Activated CD4-positive, CD25-positive, alpha-beta regulatory T cell (primary cell): ENCODE measurements around the gene CDS2.
A peak's percentile ranks its signal among the peaks of the same experiment; 100 is the strongest.
"Not testable (repeated sequence)": the region's sequence is repeated elsewhere in the genome, so short reads cannot be mapped to it uniquely, and the experiment has no call there.

Source experiments
- DNase-seq, 4 experiments: peaks; one replicate each; lab custom pipeline; 2025; lab: John Stamatoyannopoulos, UW

Gene CDS2

GRCh38 chr20:5126512-5127203 is at the start of gene CDS2:
Gene CDS2 (plus strand): TSS chr20:5127008. CDS start chr20:5127093, 85 bp downstream.
- DNase-seq: peak; percentile 99 to 100 (median 100)

- no peak for DNase-seq
These were observed 48.9 kb upstream of the CDS2 start for GRCh38 chr20:5077761-5078387.

GRCh38 chr20:5078399-5078958 is 48.3 kb upstream of the CDS2 start:
- DNase-seq: peak; percentile 30 to 59 (median 54)

GRCh38 chr20:5080384-5080877 is 46.4 kb upstream of the CDS2 start:
- DNase-seq: no peak

- no peak for DNase-seq
These were observed 41.4 kb upstream of the CDS2 start for GRCh38 chr20:5085380-5085779.

GRCh38 chr20:5088688-5089087 is 38.1 kb upstream of the CDS2 start:
- DNase-seq: no peak

- DNase-seq: no peak
These were observed 36.6 kb upstream of the CDS2 start for GRCh38 chr20:5090191-5090590.

GRCh38 chr20:5091902-5092301 is 34.9 kb upstream of the CDS2 start:
- DNase-seq: no peak

- no peak for DNase-seq
These were observed 34.0 kb upstream of the CDS2 start for GRCh38 chr20:5092765-5093339.

- no peak for DNase-seq
These were observed 31.4 kb upstream of the CDS2 start for GRCh38 chr20:5095454-5095853.

- DNase-seq: no peak
These were observed 30.9 kb upstream of the CDS2 start for GRCh38 chr20:5095931-5096330.

- DNase-seq: no peak
These were observed 30.3 kb upstream of the CDS2 start for GRCh38 chr20:5096463-5096862.

GRCh38 chr20:5099009-5099408 is 27.8 kb upstream of the CDS2 start:
- DNase-seq: not testable (repeated sequence)

- DNase-seq: not testable (repeated sequence)
These were observed 26.9 kb upstream of the CDS2 start for GRCh38 chr20:5099909-5100308.

- DNase-seq: peak; percentile 50 to 62 (median 54)
These were observed 26.0 kb upstream of the CDS2 start for GRCh38 chr20:5100684-5101347.

- DNase-seq: no peak
These were observed 22.3 kb upstream of the CDS2 start for GRCh38 chr20:5104479-5104878.

GRCh38 chr20:5109276-5109675 is 17.5 kb upstream of the CDS2 start:
- no peak for DNase-seq

- no peak for DNase-seq
These were observed 13.2 kb upstream of the CDS2 start for GRCh38 chr20:5113615-5113986.

GRCh38 chr20:5114403-5114802 is 12.4 kb upstream of the CDS2 start:
- DNase-seq: no peak

- no peak for DNase-seq
These were observed 9.9 kb upstream of the CDS2 start for GRCh38 chr20:5116875-5117274.

- no peak for DNase-seq
These were observed 8.3 kb upstream of the CDS2 start for GRCh38 chr20:5118220-5119142.

GRCh38 chr20:5119143-5119434 is 7.7 kb upstream of the CDS2 start:
- DNase-seq: no peak
